Measurements from ENCODE around the gene ERC1.

DNA sequence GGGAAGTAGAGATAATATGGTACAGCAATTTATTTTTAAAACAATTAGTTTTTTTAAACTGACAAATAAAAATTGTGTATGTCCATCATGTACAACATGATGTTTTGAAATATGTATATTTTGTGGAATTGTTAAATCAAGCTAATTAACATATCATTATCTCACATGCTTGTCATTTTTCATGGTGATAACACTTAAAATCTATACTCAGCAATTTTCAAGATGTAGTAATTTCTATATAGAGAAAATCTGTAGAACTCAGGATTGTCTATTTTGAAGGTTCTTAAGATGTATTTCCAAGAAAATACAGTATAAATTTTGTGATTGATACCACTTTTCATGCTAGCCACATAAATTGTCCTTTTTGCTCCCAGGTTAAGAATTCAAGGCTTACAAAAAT lies 356.3 kb downstream of the ERC1 start:
- TF ChIP-seq, protein P1, sequence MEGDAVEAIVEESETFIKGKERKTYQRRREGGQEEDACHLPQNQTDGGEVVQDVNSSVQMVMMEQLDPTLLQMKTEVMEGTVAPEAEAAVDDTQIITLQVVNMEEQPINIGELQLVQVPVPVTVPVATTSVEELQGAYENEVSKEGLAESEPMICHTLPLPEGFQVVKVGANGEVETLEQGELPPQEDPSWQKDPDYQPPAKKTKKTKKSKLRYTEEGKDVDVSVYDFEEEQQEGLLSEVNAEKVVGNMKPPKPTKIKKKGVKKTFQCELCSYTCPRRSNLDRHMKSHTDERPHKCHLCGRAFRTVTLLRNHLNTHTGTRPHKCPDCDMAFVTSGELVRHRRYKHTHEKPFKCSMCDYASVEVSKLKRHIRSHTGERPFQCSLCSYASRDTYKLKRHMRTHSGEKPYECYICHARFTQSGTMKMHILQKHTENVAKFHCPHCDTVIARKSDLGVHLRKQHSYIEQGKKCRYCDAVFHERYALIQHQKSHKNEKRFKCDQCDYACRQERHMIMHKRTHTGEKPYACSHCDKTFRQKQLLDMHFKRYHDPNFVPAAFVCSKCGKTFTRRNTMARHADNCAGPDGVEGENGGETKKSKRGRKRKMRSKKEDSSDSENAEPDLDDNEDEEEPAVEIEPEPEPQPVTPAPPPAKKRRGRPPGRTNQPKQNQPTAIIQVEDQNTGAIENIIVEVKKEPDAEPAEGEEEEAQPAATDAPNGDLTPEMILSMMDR (IDR thresholded peaks at IDR 0.05; ENCODE audit: low read depth, low read length), result no peak
- no peak for TF ChIP-seq POLR2A (IDR thresholded peaks at IDR 0.05; ENCODE audit: extremely low read depth, insufficient read length)
- TF ChIP-seq MYC (IDR thresholded peaks at IDR 0.05; ENCODE audit: low read depth, low read length), result no peak
- TF ChIP-seq, protein P2, sequence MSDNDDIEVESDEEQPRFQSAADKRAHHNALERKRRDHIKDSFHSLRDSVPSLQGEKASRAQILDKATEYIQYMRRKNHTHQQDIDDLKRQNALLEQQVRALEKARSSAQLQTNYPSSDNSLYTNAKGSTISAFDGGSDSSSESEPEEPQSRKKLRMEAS (IDR thresholded peaks at IDR 0.05; ENCODE audit: low read depth, low read length), result no peak

Data from NB4 (cell line).